Astrocyte of the cerebellum (primary cell): Measurements from ENCODE around the gene DENND6B.
"Not testable (repeated sequence)": the region's sequence is repeated elsewhere in the genome, so short reads cannot be mapped to it uniquely, and the experiment has no call there.

ENCODE experiments used
- DNase-seq: peaks from one replicate; pipeline ENCODE4 v3.0.0-alpha.2; 2011; ENCODE audit warnings: low read depth
- H3K4me3 ChIP-seq: 2 replicates; pipeline ENCODE4 v1.5.1; 2011; ENCODE audit warnings: mild to moderate bottlenecking, low read depth, low read length, moderate library complexity
- in situ Hi-C: cut with HindIII; loops from 2 replicates; pipeline ENCODE4 v1.10.0; 2017; ENCODE audit warnings: low sequenced_read_pairs
- TF ChIP-seq, protein P1 (sequence below): IDR thresholded peaks from 2 replicates; pipeline ENCODE4 v1.5.1; 2012; ENCODE audit warnings: low read length, low read depth, moderate library complexity, mild to moderate bottlenecking; ENCODE audit errors: missing control alignments

The DENND6B gene

DNA sequence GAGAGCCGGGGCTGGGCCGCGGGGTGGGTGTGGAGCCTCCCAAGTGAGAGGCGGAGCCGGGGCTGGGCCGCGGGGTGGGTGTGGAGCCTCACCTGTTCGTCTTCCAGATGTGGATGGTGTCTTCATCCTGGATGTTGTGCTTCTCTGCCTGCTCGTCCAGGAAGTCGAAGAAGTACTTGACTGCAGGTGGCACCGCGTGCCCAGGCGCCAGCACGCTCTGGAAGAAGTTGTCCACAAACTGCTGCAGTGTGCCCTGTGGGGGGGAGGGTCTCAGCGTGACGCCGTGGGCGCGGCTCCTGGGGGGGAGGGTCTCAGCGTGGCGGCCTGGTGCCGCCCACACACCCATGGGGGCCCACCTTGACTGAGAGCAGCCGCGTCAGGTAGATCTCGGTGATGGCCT is 49.1 kb downstream of the DENND6B start:
- H3K4me3 ChIP-seq: no peak overlapping the region
- TF ChIP-seq, protein P1, sequence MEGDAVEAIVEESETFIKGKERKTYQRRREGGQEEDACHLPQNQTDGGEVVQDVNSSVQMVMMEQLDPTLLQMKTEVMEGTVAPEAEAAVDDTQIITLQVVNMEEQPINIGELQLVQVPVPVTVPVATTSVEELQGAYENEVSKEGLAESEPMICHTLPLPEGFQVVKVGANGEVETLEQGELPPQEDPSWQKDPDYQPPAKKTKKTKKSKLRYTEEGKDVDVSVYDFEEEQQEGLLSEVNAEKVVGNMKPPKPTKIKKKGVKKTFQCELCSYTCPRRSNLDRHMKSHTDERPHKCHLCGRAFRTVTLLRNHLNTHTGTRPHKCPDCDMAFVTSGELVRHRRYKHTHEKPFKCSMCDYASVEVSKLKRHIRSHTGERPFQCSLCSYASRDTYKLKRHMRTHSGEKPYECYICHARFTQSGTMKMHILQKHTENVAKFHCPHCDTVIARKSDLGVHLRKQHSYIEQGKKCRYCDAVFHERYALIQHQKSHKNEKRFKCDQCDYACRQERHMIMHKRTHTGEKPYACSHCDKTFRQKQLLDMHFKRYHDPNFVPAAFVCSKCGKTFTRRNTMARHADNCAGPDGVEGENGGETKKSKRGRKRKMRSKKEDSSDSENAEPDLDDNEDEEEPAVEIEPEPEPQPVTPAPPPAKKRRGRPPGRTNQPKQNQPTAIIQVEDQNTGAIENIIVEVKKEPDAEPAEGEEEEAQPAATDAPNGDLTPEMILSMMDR: no peak
- in situ Hi-C loops: no loop called here
- DNase-seq: no peak

DNA sequence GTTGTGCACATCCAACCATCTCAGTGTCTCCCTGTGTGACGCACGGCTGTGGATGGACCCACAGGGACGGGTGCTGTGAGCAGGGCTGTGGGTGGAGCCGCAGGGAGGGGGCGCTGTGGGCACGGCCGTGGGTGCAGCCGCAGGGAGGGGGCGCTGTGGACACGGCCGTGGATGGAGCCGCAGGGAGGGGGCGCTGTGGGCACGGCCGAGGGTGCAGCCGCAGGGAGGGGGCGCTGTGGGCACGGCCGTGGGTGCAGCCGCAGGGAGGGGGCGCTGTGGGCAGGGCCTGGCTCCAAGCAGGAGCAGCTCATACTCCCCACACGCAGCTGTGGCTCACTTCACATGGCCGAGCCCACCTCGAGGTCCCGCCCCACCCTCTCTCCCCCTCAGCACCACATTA is 50.7 kb downstream of the DENND6B start:
- TF ChIP-seq, protein P1: peak; percentile 41
- in situ Hi-C loops: no loop called here
- no peak for DNase-seq
- H3K4me3 ChIP-seq: no peak overlapping the region

DNA sequence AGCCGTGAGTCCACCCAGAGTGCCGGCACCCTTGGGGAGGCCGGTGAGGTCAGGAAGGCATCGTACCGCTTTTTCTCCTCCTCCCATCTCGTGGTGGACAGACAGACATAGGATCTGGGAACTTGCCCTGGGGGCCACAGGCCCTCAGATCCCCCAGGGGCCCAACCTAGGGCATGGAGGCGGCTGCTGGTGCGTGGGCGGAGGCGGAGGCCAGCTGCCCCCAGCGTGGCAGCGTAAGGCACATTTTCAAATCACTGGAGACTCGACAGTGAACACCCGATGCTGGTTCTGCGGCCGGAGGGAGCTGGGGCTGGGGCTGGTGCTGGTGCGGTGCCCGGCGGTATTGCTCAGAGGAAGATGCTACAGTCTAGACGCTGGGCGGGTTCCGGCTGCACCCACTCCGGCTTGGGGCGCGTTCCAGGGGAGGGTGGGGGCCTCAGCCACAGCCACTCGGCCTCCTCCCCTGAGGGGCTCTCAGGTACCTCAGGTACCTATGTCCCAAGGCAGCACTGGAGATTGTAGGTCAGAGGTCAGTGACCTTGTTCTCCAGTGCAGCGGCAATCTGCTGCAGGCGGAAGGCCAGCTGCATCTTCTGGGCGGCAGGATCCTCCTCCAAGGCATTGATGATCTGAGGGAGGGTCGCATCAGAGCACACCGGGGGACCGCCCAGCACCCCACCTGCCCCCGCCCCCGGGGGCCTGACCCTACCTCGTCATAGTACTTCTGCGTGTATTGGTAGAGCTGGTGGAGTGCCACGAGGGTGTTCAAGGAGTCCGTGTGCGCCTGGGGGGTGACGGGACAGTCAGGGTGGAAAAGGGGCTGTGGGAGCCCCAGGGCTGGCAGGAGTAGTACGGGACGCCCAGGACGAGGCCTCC is 51.4 kb downstream of the DENND6B start:
- TF ChIP-seq, protein P1: no peak
- no peak for DNase-seq
- no peak overlapping the region for H3K4me3 ChIP-seq
- in situ Hi-C loops: no loop called here

DNA sequence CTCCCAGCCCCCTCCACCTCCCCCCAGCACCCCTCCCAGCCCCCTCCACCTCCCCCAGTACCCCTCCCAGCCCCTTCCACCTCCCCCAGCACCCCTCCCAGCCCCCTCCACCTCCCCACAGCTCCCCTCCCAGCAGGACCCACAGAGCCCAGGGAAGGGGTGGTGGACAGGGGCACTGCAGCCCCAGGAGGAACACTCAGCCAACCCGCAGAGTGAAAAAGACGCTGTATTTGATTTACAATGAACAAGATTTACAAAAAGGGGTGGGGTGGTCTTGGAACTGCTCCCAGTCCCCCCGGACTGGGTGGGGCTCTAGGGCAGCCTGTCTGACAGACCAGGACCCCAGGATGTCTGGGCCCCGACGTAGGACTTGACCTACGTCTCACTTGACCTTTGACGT is 52.0 kb downstream of the DENND6B start:
- in situ Hi-C loops: no loop called here
- no peak overlapping the region for H3K4me3 ChIP-seq
- TF ChIP-seq, protein P1: no peak
- no peak for DNase-seq

DNA sequence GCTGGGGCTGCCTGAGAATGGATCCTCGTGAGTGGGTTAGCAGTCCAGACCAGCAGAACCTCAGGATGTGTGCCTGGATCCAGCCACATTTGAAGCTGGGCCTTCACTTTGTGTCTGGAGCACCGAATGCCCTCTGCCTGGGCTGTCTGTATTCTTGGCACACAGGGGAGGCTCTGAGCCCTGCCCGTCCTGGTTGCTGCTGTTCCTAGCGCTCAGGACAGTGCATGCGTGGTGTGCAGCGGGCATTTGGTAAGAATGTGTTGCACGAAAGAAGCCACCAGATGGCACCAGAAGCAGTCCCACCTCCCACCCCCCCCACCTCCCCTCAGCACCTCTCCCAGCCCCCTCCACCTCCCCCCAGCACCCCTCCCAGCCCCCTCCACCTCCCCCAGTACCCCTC is 52.5 kb downstream of the DENND6B start:
- H3K4me3 ChIP-seq: no peak overlapping the region
- TF ChIP-seq, protein P1: peak; percentile 42
- in situ Hi-C loops: no loop called here
- DNase-seq: no peak

DNA sequence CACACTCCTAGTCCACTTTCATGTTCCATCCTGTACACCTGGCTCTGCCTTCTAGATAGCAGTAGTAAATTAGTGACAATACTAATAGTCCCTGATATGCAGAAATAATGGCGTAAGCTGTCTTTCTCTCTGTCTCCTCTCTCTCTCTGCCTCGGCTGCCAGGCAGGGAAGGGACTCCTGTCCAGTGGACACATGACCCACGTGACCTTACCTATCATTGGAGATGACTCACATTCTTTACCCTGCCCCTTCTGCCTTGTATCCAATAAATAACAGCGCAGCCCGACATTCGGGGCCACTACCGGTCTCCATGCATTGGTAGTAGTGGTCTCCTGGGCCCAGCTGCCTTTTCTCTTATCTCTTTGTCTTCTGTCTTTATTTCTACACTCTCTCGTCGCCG is 53.0 kb downstream of the DENND6B start:
- H3K4me3 ChIP-seq, DNase-seq, in situ Hi-C loops: not testable (repeated sequence)

DNA sequence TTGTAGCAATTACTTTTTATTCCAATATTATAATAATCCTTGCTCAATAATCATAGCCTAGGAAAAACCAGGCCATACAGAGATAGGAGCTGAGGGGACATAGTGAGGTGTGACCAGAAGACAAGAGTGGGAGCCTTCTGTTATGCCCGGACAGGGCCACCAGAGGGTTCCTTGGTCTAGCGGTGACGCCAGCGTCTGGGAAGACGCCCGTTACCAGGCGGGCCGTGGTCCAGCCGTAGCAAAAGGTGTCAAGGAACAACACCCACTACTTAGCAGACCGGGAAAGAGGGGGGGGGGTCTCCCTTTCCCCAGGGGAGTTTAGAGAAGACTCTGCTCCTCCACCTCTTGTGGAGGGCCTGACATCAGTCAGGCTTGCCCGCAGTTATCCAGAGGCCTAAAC is 53.5 kb downstream of the DENND6B start:
- in situ Hi-C loops, DNase-seq: not testable (repeated sequence)

More for the DNA sequence above, 53.5 kb downstream of the DENND6B start:
- H3K4me3 ChIP-seq: not testable (repeated sequence)
